Measurements from ENCODE around the gene DNAJB14.

DNA sequence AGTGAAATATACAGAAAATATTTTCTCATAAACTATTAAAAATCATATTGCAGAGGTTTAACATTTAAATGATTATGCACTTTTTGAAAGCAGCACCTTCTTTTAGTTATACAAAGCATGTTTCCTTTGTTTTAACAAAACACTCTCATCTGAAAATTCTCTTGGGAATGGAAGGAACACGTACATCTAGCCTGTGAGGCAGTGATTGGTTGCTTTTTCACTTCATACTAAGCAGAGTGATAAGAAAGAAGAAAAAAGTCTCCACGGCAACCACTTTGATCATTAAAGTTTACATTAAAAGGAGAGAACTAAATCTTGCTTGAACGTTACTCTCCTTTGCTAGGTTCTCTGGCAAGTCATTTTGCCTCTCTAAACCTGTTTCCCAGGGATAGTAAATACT lies 45.3 kb upstream of the DNAJB14 start:
- TF ChIP-seq EZH2 (IDR thresholded peaks at IDR 0.05; ENCODE audit: insufficient read depth, low read length), result no peak
- TF ChIP-seq, protein P1, sequence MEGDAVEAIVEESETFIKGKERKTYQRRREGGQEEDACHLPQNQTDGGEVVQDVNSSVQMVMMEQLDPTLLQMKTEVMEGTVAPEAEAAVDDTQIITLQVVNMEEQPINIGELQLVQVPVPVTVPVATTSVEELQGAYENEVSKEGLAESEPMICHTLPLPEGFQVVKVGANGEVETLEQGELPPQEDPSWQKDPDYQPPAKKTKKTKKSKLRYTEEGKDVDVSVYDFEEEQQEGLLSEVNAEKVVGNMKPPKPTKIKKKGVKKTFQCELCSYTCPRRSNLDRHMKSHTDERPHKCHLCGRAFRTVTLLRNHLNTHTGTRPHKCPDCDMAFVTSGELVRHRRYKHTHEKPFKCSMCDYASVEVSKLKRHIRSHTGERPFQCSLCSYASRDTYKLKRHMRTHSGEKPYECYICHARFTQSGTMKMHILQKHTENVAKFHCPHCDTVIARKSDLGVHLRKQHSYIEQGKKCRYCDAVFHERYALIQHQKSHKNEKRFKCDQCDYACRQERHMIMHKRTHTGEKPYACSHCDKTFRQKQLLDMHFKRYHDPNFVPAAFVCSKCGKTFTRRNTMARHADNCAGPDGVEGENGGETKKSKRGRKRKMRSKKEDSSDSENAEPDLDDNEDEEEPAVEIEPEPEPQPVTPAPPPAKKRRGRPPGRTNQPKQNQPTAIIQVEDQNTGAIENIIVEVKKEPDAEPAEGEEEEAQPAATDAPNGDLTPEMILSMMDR (IDR thresholded peaks at IDR 0.05; ENCODE audit: insufficient read depth, low read depth, low read length), result no peak

Measured in astrocyte (in vitro differentiated cells and primary cell).